HepG2 (cell line): ENCODE results near the gene SFMBT1. TPM values are rescaled to one million over a fixed set of nuclear protein-coding genes. Genes with fewer than 3 reads are reported as not detected.

Experiments
- ATAC-seq: fragments of 200-7000 bp; cut with Tn5 transposase; 3 replicates; pipeline ENCODE4 v1.9.1; 2020; ENCODE audit warnings: mild to moderate bottlenecking, moderate library complexity
- BruUV-seq: library from RNA; stranded (reverse); fragments of 400-500 nt; replicated peaks from 2 replicates; lab custom pipeline; 2021; lab: Mats Ljungman, UMichigan
- CTCF ChIA-PET: fragments of 300-600 bp; formaldehyde crosslinking; extraction: SDS; loops from one replicate; lab custom pipeline; 2021; ENCODE audit warnings: low total read pairs, inconsistent platforms, low intra/inter-chr PET ratio; lab: Yijun Ruan, JAX
- POLR2A ChIA-PET: fragments of 350-600 bp; sonication (Branson Sonifier 250); formaldehyde crosslinking; loops from one replicate; lab custom pipeline; 2020; ENCODE audit warnings: antibody characterized with exemption, inconsistent platforms; lab: Yijun Ruan, JAX
- DNase-seq: peaks from one replicate; pipeline ENCODE4 v3.0.0-alpha.2; 2015; ENCODE audit warnings: low spot score
- FAIRE-seq: peaks from 3 replicates; lab custom pipeline; 2011; peaks lifted over from hg19 to GRCh38; lab: Jason Lieb, UNC
- H2AFZ ChIP-seq: one replicate; pipeline ENCODE4 v1.6.1; 2011; ENCODE audit warnings: low read length, inconsistent platforms
- H3K27ac ChIP-seq: fragments of 300-600 bp; 3 replicates; pipeline ENCODE4 v1.8.0; 2011; ENCODE audit warnings: mixed run types, mild to moderate bottlenecking, mixed read lengths, low read length, inconsistent platforms; ENCODE audit not compliant: insufficient read depth; ENCODE audit errors: extremely low read length
- H3K27me3 ChIP-seq, 2 experiments: fragments of 200-600 bp in 1 of 2; 2 replicates in 1 of 2; 3 replicates in 1 of 2; pipeline versions ENCODE4 v1.6.0 to v1.8.0; 2011; ENCODE audit warnings: low read length in 2 of 2, mild to moderate bottlenecking in 2 of 2, moderate library complexity in 2 of 2, inconsistent platforms in 1 of 2; ENCODE audit not compliant: insufficient read depth in 2 of 2, control insufficient read depth in 1 of 2
- H3K36me3 ChIP-seq, 2 experiments: fragments of 200-600 bp in 1 of 2; replicated peaks in 1 of 2; 2 replicates in 1 of 2; 3 replicates in 1 of 2; pipeline versions ENCODE4 v1.5.1 to v1.8.0; 2011; ENCODE audit warnings: low read length in 2 of 2, inconsistent platforms in 1 of 2; ENCODE audit not compliant: insufficient read depth in 2 of 2, control insufficient read depth in 1 of 2
- H3K4me1 ChIP-seq: 2 replicates; pipeline ENCODE4 v1.5.1; 2012; ENCODE audit warnings: low read length, inconsistent platforms; ENCODE audit not compliant: insufficient read depth
- H3K4me2 ChIP-seq: 2 replicates; pipeline ENCODE4 v1.6.0; 2011; ENCODE audit warnings: low read depth, low read length, inconsistent platforms
- H3K4me3 ChIP-seq, 3 experiments: fragments of 200-600 bp in 1 of 3; sonication (generic), shearing (Covaris generic) in 1 of 3; replicated peaks in 1 of 3; 2 replicates each; pipeline ENCODE4 v1.5.1; 2011 to 2016; ENCODE audit warnings: low read length in 3 of 3, inconsistent platforms in 2 of 3, low read depth in 2 of 3, mild to moderate bottlenecking in 2 of 3, control low read depth in 1 of 3, mixed read lengths in 1 of 3; ENCODE audit not compliant: insufficient read depth in 1 of 3
- H3K79me2 ChIP-seq: one replicate; pipeline ENCODE4 v1.6.1; 2011; ENCODE audit warnings: low read length, inconsistent platforms; ENCODE audit not compliant: insufficient read depth
- H3K9ac ChIP-seq: 2 replicates; pipeline ENCODE4 v1.6.0; 2011; ENCODE audit warnings: mild to moderate bottlenecking, low read depth, low read length, inconsistent platforms; ENCODE audit not compliant: insufficient read depth
- H3K9me3 ChIP-seq: 2 replicates; pipeline ENCODE4 v1.5.1; 2012; ENCODE audit warnings: mild to moderate bottlenecking, low read length
- H4K20me1 ChIP-seq: 2 replicates; pipeline ENCODE4 v1.6.0; 2011; ENCODE audit warnings: inconsistent platforms, mild to moderate bottlenecking, low read length, moderate library complexity; ENCODE audit not compliant: insufficient read depth
- ARID5B ChIP-seq: IDR thresholded peaks from 2 replicates; pipeline ENCODE4 v1.4.0; 2020; ENCODE audit warnings: mild to moderate bottlenecking, missing genetic modification reagents
- BORCS8-MEF2B ChIP-seq: sonication (generic); formaldehyde crosslinking; IDR thresholded peaks from 2 replicates; pipeline ENCODE4 v1.8.0; 2022; ENCODE audit warnings: mild to moderate bottlenecking, missing genetic modification reagents
- CTCF ChIP-seq: sonication (generic); formaldehyde crosslinking; IDR thresholded peaks from 2 replicates; pipeline ENCODE4 v1.5.0; 2020; ENCODE audit warnings: mild to moderate bottlenecking, missing genetic modification reagents, moderate library complexity
- DBP ChIP-seq: sonication (generic); formaldehyde crosslinking; IDR thresholded peaks from 2 replicates; pipeline ENCODE4 v1.4.0; 2020; ENCODE audit warnings: missing genetic modification reagents; ENCODE audit errors: not compliant biosample characterization
- DMTF1 ChIP-seq: sonication (generic); formaldehyde crosslinking; IDR thresholded peaks from 2 replicates; pipeline ENCODE4 v1.4.0; 2020; ENCODE audit warnings: mild to moderate bottlenecking, missing genetic modification reagents
- ELF3 ChIP-seq: IDR thresholded peaks from 2 replicates; pipeline ENCODE4 v1.6.1; 2016; ENCODE audit warnings: missing genetic modification reagents, missing compliant biosample characterization
- MAF1 ChIP-seq: sonication (generic); formaldehyde crosslinking; IDR thresholded peaks from 2 replicates; pipeline ENCODE4 v1.5.0; 2020; ENCODE audit warnings: missing genetic modification reagents, borderline replicate concordance
- RAD21 ChIP-seq: fragments of 450-650 bp; formaldehyde crosslinking; IDR thresholded peaks from 2 replicates; pipeline ENCODE4 v1.5.0; 2020; ENCODE audit warnings: mild to moderate bottlenecking
- SMC3 ChIP-seq: IDR thresholded peaks from 2 replicates; pipeline ENCODE4 v1.6.1; 2011; ENCODE audit warnings: low read length, improper control_type of control experiment
- TEAD3 ChIP-seq: optimal IDR thresholded peaks from 2 replicates; pipeline ENCODE3; 2016; ENCODE audit warnings: borderline replicate concordance
- XRCC5 ChIP-seq: fragments of 200-400 bp; formaldehyde crosslinking; optimal IDR thresholded peaks from 2 replicates; pipeline ENCODE3; 2017; ENCODE audit warnings: mild to moderate bottlenecking, low read length
- ZBTB7B ChIP-seq: sonication (generic); formaldehyde crosslinking; IDR thresholded peaks from 2 replicates; pipeline ENCODE4 v1.4.0; 2020; ENCODE audit warnings: missing genetic modification reagents
- ZNF101 ChIP-seq: sonication (generic); formaldehyde crosslinking; IDR thresholded peaks from 2 replicates; pipeline ENCODE4 v1.4.0; 2020; ENCODE audit warnings: mild to moderate bottlenecking, low read depth, missing genetic modification reagents, borderline replicate concordance
- ZNF605 ChIP-seq: sonication (generic); formaldehyde crosslinking; IDR thresholded peaks from 2 replicates; pipeline ENCODE4 v1.8.0; 2022; ENCODE audit warnings: mild to moderate bottlenecking, missing genetic modification reagents
- ZNF614 ChIP-seq: IDR thresholded peaks from 2 replicates; pipeline ENCODE4 v1.6.1; 2018; ENCODE audit warnings: missing biosample characterization, missing genetic modification reagents, inconsistent platforms, borderline replicate concordance
- ZNF740 ChIP-seq: sonication (generic); formaldehyde crosslinking; IDR thresholded peaks from 2 replicates; pipeline ENCODE4 v1.4.0; 2020; ENCODE audit warnings: missing genetic modification reagents
- WGBS: methylation state at CpG from one replicate; pipeline ENCODE4 v1.1.6; 2017; ENCODE audit warnings: low lambda C conversion rate; 5-methylcytosine and 5-hydroxymethylcytosine counted together
- in situ Hi-C: cut with HindIII; loops from 2 replicates; pipeline ENCODE4 v1.10.0; 2017; ENCODE audit warnings: low pct_unique_long_range_greater_than_20kb; ENCODE audit not compliant: extremely low pct_ligation_motif_present
- intact Hi-C: fragments of 100-400 bp; cut with micrococcal nuclease; formaldehyde crosslinking; loops from one replicate; pipeline ENCODE4 v1.10.0; 2022; ENCODE audit not compliant: unreplicated experiment
- polyA plus RNA-seq, 8 experiments: library from polyadenylated mRNA; depleted of rRNA in 3 of 8; stranded (reverse) in 7 of 8; unstranded in 1 of 8; fragments of >200 nt; fragmentation: Illumina TruSeq in 4 of 8; extraction: Trizol in 4 of 8; gene quantifications; 2 replicates each; pipeline versions ENCODE4 v1.2.1 to v1.2.3, GENCODE V29; 2011 to 2016; ENCODE audit warnings: low read depth in 4 of 8, missing spikeins in 1 of 8, mixed read lengths in 1 of 8; ENCODE audit not compliant: insufficient read depth in 1 of 8
- total RNA-seq, 5 experiments: library from RNA; depleted of rRNA; stranded (reverse); fragments of >200 nt; fragmentation: Illumina TruSeq; extraction: Trizol; gene quantifications; 2 replicates each; pipeline ENCODE4 v1.2.3, GENCODE V29; 2016; ENCODE audit warnings: low read depth in 1 of 5

Gene SFMBT1
- total and polyA plus RNA-seq, 2 of the 13 experiments (the other 11 are each of a cell fraction or from before 2014, with no cell fraction given) = 3.8 to 12.8 TPM

- H4K20me1 ChIP-seq = no peaks in the 10 kb centered on the region
- in situ Hi-C loops (no loop called here), intact Hi-C loops (loop anchor here (1.0 to 10.0 kb wide), 3 partner anchors 82 to 205 kb away; no protein-coding TSS in a partner anchor)
- no peaks in the 10 kb centered on the region; a peak in 1 of 5 replicates for H3K27me3 ChIP-seq
- CTCF ChIA-PET = interaction anchor here (1.0 to 2.3 kb wide), 3 partner anchors 122 to 211 kb away, joined by 4 to 15 read pairs (median 5); no protein-coding TSS in a partner anchor
- H3K27ac ChIP-seq = no peak overlapping the region
- H3K4me3 ChIP-seq = no peak overlapping the region
- BruUV-seq = no TSS peak
- H3K36me3 ChIP-seq = no peaks in the 10 kb centered on the region
- H3K79me2 ChIP-seq = no peaks in the 10 kb centered on the region
- H3K4me2 ChIP-seq = no peak overlapping the region
- no peak overlapping the region for H2AFZ ChIP-seq
- no peaks in the 10 kb centered on the region for H3K4me1 ChIP-seq
- peak; percentile 100 for ATAC-seq
- WGBS = 39% methylated on average over 2 of the region's 2 CpGs
- FAIRE-seq = peak; percentile 94
- no peaks in the 10 kb centered on the region for H3K9me3 ChIP-seq
- H3K9ac ChIP-seq = no peak overlapping the region
- POLR2A ChIA-PET = no interaction called here
- DNase-seq = peak; percentile 66
- TF ChIP-seq ZNF614 (0 out of 2 replicates have a peak, but pooled peaks have one; percentile 24), XRCC5 (peak; percentile 57), RAD21 (CRISPR knock-in tag) (peak; percentile 54), MAF1 (no peak), ZBTB7B (CRISPR knock-in tag) (no peak), ZNF740 (CRISPR knock-in tag) (peak; percentile 90), TEAD3 (CRISPR knock-in tag) (peak; percentile 25), ZNF101 (CRISPR knock-in tag) (no peak), ZNF605 (CRISPR knock-in tag) (0 out of 2 replicates have a peak, but pooled peaks have one; percentile 29), ARID5B (0 out of 2 replicates have a peak, but pooled peaks have one; percentile 10), DBP (CRISPR knock-in tag) (no peak), BORCS8-MEF2B (CRISPR knock-in tag) (no peak), DMTF1 (CRISPR knock-in tag) (no peak), ELF3 (CRISPR knock-in tag) (0 out of 2 replicates have a peak, but pooled peaks have one; percentile 17), CTCF (CRISPR knock-in tag) (peak; percentile 71), SMC3 (peak; percentile 77; the same call in 1 of the 2 replicates)
Measured at GRCh38 chr3:53056442-53056841, 10.6 kb upstream of the SFMBT1 start.
